DND-41 (cell line): ENCODE data around the gene FBXO46.

Experiments used
- ATAC-seq: fragments of 200-7000 bp; cut with Tn5 transposase; 3 replicates; pipeline ENCODE4 v1.9.1; 2021; ENCODE audit warnings: low read depth; ENCODE audit not compliant: insufficient read depth
- DNase-seq: peaks from one replicate; pipeline ENCODE4 v3.0.0-alpha.2; 2020
- H2AFZ ChIP-seq: 2 replicates; pipeline ENCODE4 v1.6.0; 2012; ENCODE audit warnings: low read depth, low read length
- H3K27ac ChIP-seq: 2 replicates; pipeline ENCODE4 v1.5.1; 2012; ENCODE audit warnings: low read length, inconsistent platforms
- H3K27me3 ChIP-seq: fragments of 200-600 bp; sonication (generic); 2 replicates; pipeline ENCODE4 v1.6.0; 2012; ENCODE audit warnings: low read length, mild to moderate bottlenecking, inconsistent platforms; ENCODE audit not compliant: insufficient read depth, poor library complexity
- H3K36me3 ChIP-seq: 2 replicates; pipeline ENCODE4 v1.5.1; 2012; ENCODE audit warnings: low read length, inconsistent platforms; ENCODE audit not compliant: insufficient read depth
- H3K4me1 ChIP-seq: 2 replicates; pipeline ENCODE4 v1.5.1; 2012; ENCODE audit warnings: mild to moderate bottlenecking, low read length; ENCODE audit not compliant: insufficient read depth
- H3K4me2 ChIP-seq: 2 replicates; pipeline ENCODE4 v1.6.0; 2012; ENCODE audit warnings: mild to moderate bottlenecking, moderate library complexity, low read length, inconsistent platforms; ENCODE audit not compliant: insufficient read depth
- H3K4me3 ChIP-seq, 2 experiments: fragments of 200-600 bp in 1 of 2; shearing (Covaris generic) in 1 of 2; 2 replicates each; pipeline ENCODE4 v1.5.1; 2012 to 2016; ENCODE audit warnings: inconsistent platforms in 2 of 2, low read length in 2 of 2, mild to moderate bottlenecking in 2 of 2, low read depth in 1 of 2, moderate library complexity in 1 of 2
- H3K79me2 ChIP-seq: 2 replicates; pipeline ENCODE4 v1.6.0; 2012; ENCODE audit warnings: low read length, inconsistent platforms; ENCODE audit not compliant: insufficient read depth
- H3K9ac ChIP-seq: 2 replicates; pipeline ENCODE4 v1.6.0; 2012; ENCODE audit warnings: low read depth, mild to moderate bottlenecking, inconsistent platforms, low read length, moderate library complexity
- H3K9me3 ChIP-seq: 2 replicates; pipeline ENCODE4 v1.5.1; 2012; ENCODE audit warnings: low read length, moderate library complexity, mild to moderate bottlenecking, inconsistent platforms; ENCODE audit not compliant: insufficient read depth, severe bottlenecking
- H4K20me1 ChIP-seq: 2 replicates; pipeline ENCODE4 v1.6.0; 2012; ENCODE audit warnings: low read length; ENCODE audit not compliant: insufficient read depth
- EZH2 ChIP-seq: IDR thresholded peaks from 3 replicates; pipeline ENCODE4 v1.6.1; 2012; ENCODE audit warnings: borderline replicate concordance, low read depth, mild to moderate bottlenecking, moderate library complexity, low read length, inconsistent platforms; ENCODE audit not compliant: severe bottlenecking
- TF ChIP-seq, protein P1 (sequence below): IDR thresholded peaks from 2 replicates; pipeline ENCODE4 v1.5.1; 2012; ENCODE audit warnings: borderline replicate concordance, low read length, moderate library complexity, mild to moderate bottlenecking; ENCODE audit not compliant: poor library complexity, severe bottlenecking; ENCODE audit errors: extremely low read depth

FBXO46 gene

DNA sequence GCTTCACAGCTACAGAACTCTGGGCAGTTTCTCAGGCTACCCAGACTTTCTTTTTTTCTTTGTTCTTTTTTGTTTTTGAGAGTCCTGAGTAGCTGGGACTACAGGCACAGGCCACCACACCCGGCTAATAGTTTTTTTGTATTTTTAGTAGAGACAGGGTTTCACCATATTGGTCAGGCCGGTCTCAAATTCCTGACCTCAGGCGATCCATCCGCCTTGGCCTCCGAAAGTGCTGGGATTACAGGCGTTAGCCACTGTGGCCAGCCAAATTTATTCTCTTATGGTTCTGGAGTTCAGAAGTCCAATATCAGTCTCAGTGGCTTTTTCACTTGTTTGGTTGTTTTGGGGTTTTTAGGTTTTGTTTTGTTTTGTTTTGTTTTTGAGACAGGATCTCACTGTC, 14.9 kb upstream of the FBXO46 start:
- Histone ChIP-seq H3K27me3 (peaks cover 14% of the 10 kb centered on the region), H3K36me3 (no peaks in the 10 kb centered on the region), H3K4me3 (no peak overlapping the region), H3K9ac (no peak overlapping the region), H3K9me3 (no peaks in the 10 kb centered on the region), H3K27ac (no peak overlapping the region), H3K4me1 (no peaks in the 10 kb centered on the region), H3K79me2 (no peaks in the 10 kb centered on the region), H4K20me1 (no peaks in the 10 kb centered on the region), H2AFZ (no peak overlapping the region), H3K4me2 (no peak overlapping the region)
- DNase-seq (no peak), ATAC-seq (no peak)
- TF ChIP-seq EZH2 = no peak
- TF ChIP-seq, protein P1, sequence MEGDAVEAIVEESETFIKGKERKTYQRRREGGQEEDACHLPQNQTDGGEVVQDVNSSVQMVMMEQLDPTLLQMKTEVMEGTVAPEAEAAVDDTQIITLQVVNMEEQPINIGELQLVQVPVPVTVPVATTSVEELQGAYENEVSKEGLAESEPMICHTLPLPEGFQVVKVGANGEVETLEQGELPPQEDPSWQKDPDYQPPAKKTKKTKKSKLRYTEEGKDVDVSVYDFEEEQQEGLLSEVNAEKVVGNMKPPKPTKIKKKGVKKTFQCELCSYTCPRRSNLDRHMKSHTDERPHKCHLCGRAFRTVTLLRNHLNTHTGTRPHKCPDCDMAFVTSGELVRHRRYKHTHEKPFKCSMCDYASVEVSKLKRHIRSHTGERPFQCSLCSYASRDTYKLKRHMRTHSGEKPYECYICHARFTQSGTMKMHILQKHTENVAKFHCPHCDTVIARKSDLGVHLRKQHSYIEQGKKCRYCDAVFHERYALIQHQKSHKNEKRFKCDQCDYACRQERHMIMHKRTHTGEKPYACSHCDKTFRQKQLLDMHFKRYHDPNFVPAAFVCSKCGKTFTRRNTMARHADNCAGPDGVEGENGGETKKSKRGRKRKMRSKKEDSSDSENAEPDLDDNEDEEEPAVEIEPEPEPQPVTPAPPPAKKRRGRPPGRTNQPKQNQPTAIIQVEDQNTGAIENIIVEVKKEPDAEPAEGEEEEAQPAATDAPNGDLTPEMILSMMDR = no peak

- H3K4me2 ChIP-seq = no peak overlapping the region
- H2AFZ ChIP-seq = no peak overlapping the region
- H3K9me3 ChIP-seq = no peaks in the 10 kb centered on the region
- no peak overlapping the region for H3K27ac ChIP-seq
- no peaks in the 10 kb centered on the region for H4K20me1 ChIP-seq
- DNase-seq = no peak
- H3K79me2 ChIP-seq = no peaks in the 10 kb centered on the region
- H3K9ac ChIP-seq = no peak overlapping the region
- H3K27me3 ChIP-seq = peaks cover 14% of the 10 kb centered on the region
- H3K4me3 ChIP-seq = no peak overlapping the region
- TF ChIP-seq, protein P1 = no peak
- H3K4me1 ChIP-seq = no peaks in the 10 kb centered on the region
- ATAC-seq = no peak
- H3K36me3 ChIP-seq = no peaks in the 10 kb centered on the region
These were observed 12.3 kb upstream of the FBXO46 start for GRCh38 chr19:45742969-45743368.

- Histone ChIP-seq H2AFZ (no peak overlapping the region), H3K79me2 (no peaks in the 10 kb centered on the region), H3K9ac (no peak overlapping the region), H3K4me1 (no peaks in the 10 kb centered on the region), H3K27ac (no peak overlapping the region), H3K9me3 (no peaks in the 10 kb centered on the region), H3K27me3 (peaks cover 3% of the 10 kb centered on the region), H3K4me3 (no peak overlapping the region), H3K4me2 (no peak overlapping the region), H4K20me1 (no peaks in the 10 kb centered on the region), H3K36me3 (no peaks in the 10 kb centered on the region)
- ATAC-seq (no peak), DNase-seq (no peak)
- TF ChIP-seq, protein P1 = no peak
- TF ChIP-seq EZH2 = no peak
These were observed 9.1 kb upstream of the FBXO46 start for GRCh38 chr19:45739498-45740439.
